SK-N-SH (cell line): Measurements from ENCODE around the gene CASTOR2. TPM values are rescaled to one million over a fixed set of nuclear protein-coding genes. Genes with fewer than 3 reads are reported as not detected.

ENCODE experiments used
- CTCF ChIA-PET: fragments of 300-600, 350-600 bp; formaldehyde crosslinking; extraction: SDS; loops from one replicate; lab custom pipeline; 2021; lab: Yijun Ruan, JAX
- POLR2A ChIA-PET: fragments of 350-600 bp; sonication (Branson Sonifier 250); formaldehyde crosslinking; extraction: SDS; loops from one replicate; lab custom pipeline; 2020; ENCODE audit warnings: antibody characterized with exemption, inconsistent platforms; lab: Yijun Ruan, JAX
- DNase-seq: peaks from one replicate; pipeline ENCODE4 v3.0.0; 2012
- H2AFZ ChIP-seq: fragments of 200-600 bp; sonication (generic); 2 replicates; pipeline ENCODE4 v1.8.1; 2016; ENCODE audit warnings: antibody characterized with exemption, mild to moderate bottlenecking, low read depth
- H3F3A ChIP-seq: fragments of 200-600 bp; sonication (generic); replicated peaks from 2 replicates; pipeline ENCODE3; 2016; ENCODE audit warnings: antibody characterized with exemption, mild to moderate bottlenecking; ENCODE audit not compliant: insufficient read depth
- H3K27ac ChIP-seq, 2 experiments: fragments of 200-500 bp in 1 of 2; fragments of 200-600 bp in 1 of 2; sonication (Bioruptor generic) in 1 of 2; sonication (generic), shearing (Covaris generic) in 1 of 2; 2 replicates each; pipeline versions ENCODE4 v1.5.1 to v1.6.1; 2014 to 2016; ENCODE audit warnings: low read depth in 2 of 2, inconsistent platforms in 1 of 2, low read length in 1 of 2, mild to moderate bottlenecking in 1 of 2, mixed read lengths in 1 of 2
- H3K27me3 ChIP-seq: fragments of 200-600 bp; sonication (generic), shearing (Covaris generic); 2 replicates; pipeline ENCODE4 v1.6.1; 2016; ENCODE audit warnings: mixed run types; ENCODE audit not compliant: insufficient read depth
- H3K36me3 ChIP-seq, 2 experiments: fragments of 200-500 bp in 1 of 2; fragments of 200-600 bp in 1 of 2; sonication (Bioruptor generic) in 1 of 2; sonication (generic) in 1 of 2; replicated peaks in 1 of 2; 2 replicates each; pipeline versions ENCODE3 to v1.5.1; 2014 to 2016; ENCODE audit warnings: low read length in 1 of 2, mild to moderate bottlenecking in 1 of 2; ENCODE audit not compliant: insufficient read depth in 2 of 2, control insufficient read depth in 1 of 2
- H3K4me1 ChIP-seq, 2 experiments: fragments of 200-500 bp in 1 of 2; fragments of 200-600 bp in 1 of 2; sonication (Bioruptor generic) in 1 of 2; sonication (generic), shearing (Covaris generic) in 1 of 2; 2 replicates each; pipeline versions ENCODE4 v1.5.1 to v1.6.1; 2014 to 2016; ENCODE audit warnings: low read depth in 1 of 2, low read length in 1 of 2, mixed run types in 1 of 2; ENCODE audit not compliant: insufficient read depth in 2 of 2, control insufficient read depth in 1 of 2
- H3K4me2 ChIP-seq: fragments of 200-600 bp; sonication (generic), shearing (Covaris generic); 2 replicates; pipeline ENCODE4 v1.6.1; 2017; ENCODE audit warnings: mixed run types
- H3K4me3 ChIP-seq, 2 experiments: fragments of 200-500 bp in 1 of 2; fragments of 200-600 bp in 1 of 2; sonication (Bioruptor generic) in 1 of 2; sonication (generic), shearing (Covaris generic) in 1 of 2; 2 replicates each; pipeline versions ENCODE4 v1.5.1 to v1.8.1; 2014 to 2016; ENCODE audit warnings: low read depth in 2 of 2, inconsistent platforms in 1 of 2, low read length in 1 of 2, mild to moderate bottlenecking in 1 of 2, mixed read lengths in 1 of 2, moderate library complexity in 1 of 2
- H3K79me2 ChIP-seq: fragments of 200-600 bp; sonication (generic); 2 replicates; pipeline ENCODE4 v1.8.1; 2017; ENCODE audit warnings: mild to moderate bottlenecking; ENCODE audit not compliant: insufficient read depth
- H3K9ac ChIP-seq: fragments of 200-600 bp; sonication (generic); 2 replicates; pipeline ENCODE4 v1.6.1; 2017; ENCODE audit warnings: mixed run types
- H3K9me2 ChIP-seq: fragments of 200-600 bp; sonication (generic); 2 replicates; pipeline ENCODE4 v1.6.1; 2017; ENCODE audit warnings: mixed run types
- H3K9me3 ChIP-seq: fragments of 200-600 bp; sonication (generic); 2 replicates; pipeline ENCODE4 v1.6.1; 2017; ENCODE audit warnings: mixed run types, mild to moderate bottlenecking, moderate library complexity
- H4K20me1 ChIP-seq: fragments of 200-600 bp; sonication (generic); 2 replicates; pipeline ENCODE4 v1.6.1; 2017; ENCODE audit warnings: mild to moderate bottlenecking, mixed run types; ENCODE audit not compliant: insufficient read depth
- CHD2 ChIP-seq: fragments of 150-350 bp; IDR thresholded peaks from 2 replicates; pipeline ENCODE4 v1.6.1; 2018; ENCODE audit warnings: low read length; ENCODE audit not compliant: partially characterized antibody
- ELF1 ChIP-seq: IDR thresholded peaks from 2 replicates; pipeline ENCODE4 v1.4.0; 2012
- EZH2phosphoT487 ChIP-seq: fragments of 200-600 bp; sonication (generic); IDR thresholded peaks from 2 replicates; pipeline ENCODE4 v1.6.1; 2017; ENCODE audit warnings: low read depth, mixed run types, mild to moderate bottlenecking, antibody characterized with exemption, moderate library complexity, borderline replicate concordance
- FOSL2 ChIP-seq: IDR thresholded peaks from 2 replicates; pipeline ENCODE4 v1.4.0; 2012; ENCODE audit warnings: low read depth, mild to moderate bottlenecking, moderate library complexity, borderline replicate concordance
- FOXJ3 ChIP-seq: sonication (generic); formaldehyde crosslinking; IDR thresholded peaks from 2 replicates; pipeline ENCODE4 v1.5.1; 2020; ENCODE audit warnings: mild to moderate bottlenecking, missing genetic modification reagents
- FOXM1 ChIP-seq: IDR thresholded peaks from 2 replicates; pipeline ENCODE4 v1.4.0; 2012; ENCODE audit warnings: low read depth, mild to moderate bottlenecking
- JUND ChIP-seq: IDR thresholded peaks from 2 replicates; pipeline ENCODE4 v1.4.0; 2012
- MEF2A ChIP-seq: IDR thresholded peaks from 2 replicates; pipeline ENCODE4 v1.4.0; 2012; ENCODE audit warnings: low read depth, borderline replicate concordance
- MXI1 ChIP-seq: IDR thresholded peaks from 2 replicates; pipeline ENCODE4 v1.6.1; 2012; ENCODE audit warnings: mild to moderate bottlenecking, low read depth, low read length, improper control_type of control experiment
- NFIC ChIP-seq: IDR thresholded peaks from 2 replicates; pipeline ENCODE4 v1.4.0; 2012; ENCODE audit warnings: borderline replicate concordance
- NRF1 ChIP-seq: IDR thresholded peaks from 2 replicates; pipeline ENCODE4 v1.6.1; 2012; ENCODE audit warnings: low read depth, mild to moderate bottlenecking, low read length
- POLR2AphosphoS5 ChIP-seq: IDR thresholded peaks from 2 replicates; pipeline ENCODE4 v1.6.1; 2012; ENCODE audit warnings: low read depth, low read length
- RAD21 ChIP-seq: IDR thresholded peaks from 2 replicates; pipeline ENCODE4 v1.6.1; 2012; ENCODE audit warnings: mild to moderate bottlenecking, low read length
- SIN3A ChIP-seq: IDR thresholded peaks from 2 replicates; pipeline ENCODE4 v1.6.1; 2012; ENCODE audit warnings: low read depth, mild to moderate bottlenecking, low read length, moderate library complexity, borderline replicate concordance
- TAF1 ChIP-seq: IDR thresholded peaks from 2 replicates; pipeline ENCODE4 v1.6.1; 2012; ENCODE audit warnings: low read depth, mild to moderate bottlenecking, low read length, moderate library complexity, borderline replicate concordance
- TCF12 ChIP-seq: IDR thresholded peaks from 2 replicates; pipeline ENCODE4 v1.4.0; 2012
- TEAD4 ChIP-seq: IDR thresholded peaks from 2 replicates; pipeline ENCODE4 v1.4.0; 2012; ENCODE audit warnings: mild to moderate bottlenecking, borderline replicate concordance; ENCODE audit not compliant: insufficient read depth
- USF2 ChIP-seq: fragments of 150-350 bp; IDR thresholded peaks from 2 replicates; pipeline ENCODE4 v1.6.1; 2017; ENCODE audit warnings: antibody characterized with exemption, low read length, low read depth, borderline replicate concordance
- WGBS: methylation state at CpG from one replicate; pipeline ENCODE4 v1.1.6; 2017; ENCODE audit warnings: low lambda C conversion rate; 5-methylcytosine and 5-hydroxymethylcytosine counted together
- polyA plus RNA-seq, 3 experiments: library from polyadenylated mRNA; depleted of rRNA; stranded (reverse); fragments of >200 nt; gene quantifications; 2 replicates each; pipeline ENCODE4 v1.2.3, GENCODE V29; 2012
- TF ChIP-seq, protein P1 (sequence below): fragments of 150-350 bp; IDR thresholded peaks from 2 replicates; pipeline ENCODE4 v1.6.1; 2016; ENCODE audit warnings: mild to moderate bottlenecking, low read depth, low read length
- TF ChIP-seq, protein P2 (sequence below): IDR thresholded peaks from 2 replicates; pipeline ENCODE4 v1.6.1; 2012; ENCODE audit warnings: mild to moderate bottlenecking, low read depth, low read length, moderate library complexity

The CASTOR2 gene
- polyA plus RNA-seq, 1 of the 3 experiments (the other 2 are of a cell fraction), result 5.4 TPM

- Histone ChIP-seq H3K9me3 (no peaks in the 10 kb centered on the region), H3F3A (peaks cover 6% of the 10 kb centered on the region), H2AFZ (no peak overlapping the region), H3K9ac (no peak overlapping the region), H3K4me1 (no peaks in the 10 kb centered on the region), H3K4me2 (no peak overlapping the region), H3K4me3 (no peak overlapping the region), H3K27me3 (no peaks in the 10 kb centered on the region), H3K36me3 (peaks cover 1 to 4% of the 10 kb centered on the region in 2 experiments), H3K9me2 (no peaks in the 10 kb centered on the region), H4K20me1 (no peaks in the 10 kb centered on the region), H3K79me2 (no peaks in the 10 kb centered on the region), H3K27ac (no peak overlapping the region)
- TF ChIP-seq EZH2phosphoT487, result no peak
- TF ChIP-seq CHD2, result no peak
- TF ChIP-seq POLR2AphosphoS5, result no peak
- TF ChIP-seq TAF1, result no peak
- TF ChIP-seq SIN3A, result no peak
- no peak for TF ChIP-seq FOXJ3 (CRISPR knock-in tag)
- no peak for TF ChIP-seq JUND
- no peak for TF ChIP-seq ELF1
- TF ChIP-seq MEF2A, result no peak
- TF ChIP-seq, protein P1, sequence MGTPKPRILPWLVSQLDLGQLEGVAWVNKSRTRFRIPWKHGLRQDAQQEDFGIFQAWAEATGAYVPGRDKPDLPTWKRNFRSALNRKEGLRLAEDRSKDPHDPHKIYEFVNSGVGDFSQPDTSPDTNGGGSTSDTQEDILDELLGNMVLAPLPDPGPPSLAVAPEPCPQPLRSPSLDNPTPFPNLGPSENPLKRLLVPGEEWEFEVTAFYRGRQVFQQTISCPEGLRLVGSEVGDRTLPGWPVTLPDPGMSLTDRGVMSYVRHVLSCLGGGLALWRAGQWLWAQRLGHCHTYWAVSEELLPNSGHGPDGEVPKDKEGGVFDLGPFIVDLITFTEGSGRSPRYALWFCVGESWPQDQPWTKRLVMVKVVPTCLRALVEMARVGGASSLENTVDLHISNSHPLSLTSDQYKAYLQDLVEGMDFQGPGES, result no peak
- TF ChIP-seq MXI1, result no peak
- no peak for TF ChIP-seq TCF12
- TF ChIP-seq, protein P2, sequence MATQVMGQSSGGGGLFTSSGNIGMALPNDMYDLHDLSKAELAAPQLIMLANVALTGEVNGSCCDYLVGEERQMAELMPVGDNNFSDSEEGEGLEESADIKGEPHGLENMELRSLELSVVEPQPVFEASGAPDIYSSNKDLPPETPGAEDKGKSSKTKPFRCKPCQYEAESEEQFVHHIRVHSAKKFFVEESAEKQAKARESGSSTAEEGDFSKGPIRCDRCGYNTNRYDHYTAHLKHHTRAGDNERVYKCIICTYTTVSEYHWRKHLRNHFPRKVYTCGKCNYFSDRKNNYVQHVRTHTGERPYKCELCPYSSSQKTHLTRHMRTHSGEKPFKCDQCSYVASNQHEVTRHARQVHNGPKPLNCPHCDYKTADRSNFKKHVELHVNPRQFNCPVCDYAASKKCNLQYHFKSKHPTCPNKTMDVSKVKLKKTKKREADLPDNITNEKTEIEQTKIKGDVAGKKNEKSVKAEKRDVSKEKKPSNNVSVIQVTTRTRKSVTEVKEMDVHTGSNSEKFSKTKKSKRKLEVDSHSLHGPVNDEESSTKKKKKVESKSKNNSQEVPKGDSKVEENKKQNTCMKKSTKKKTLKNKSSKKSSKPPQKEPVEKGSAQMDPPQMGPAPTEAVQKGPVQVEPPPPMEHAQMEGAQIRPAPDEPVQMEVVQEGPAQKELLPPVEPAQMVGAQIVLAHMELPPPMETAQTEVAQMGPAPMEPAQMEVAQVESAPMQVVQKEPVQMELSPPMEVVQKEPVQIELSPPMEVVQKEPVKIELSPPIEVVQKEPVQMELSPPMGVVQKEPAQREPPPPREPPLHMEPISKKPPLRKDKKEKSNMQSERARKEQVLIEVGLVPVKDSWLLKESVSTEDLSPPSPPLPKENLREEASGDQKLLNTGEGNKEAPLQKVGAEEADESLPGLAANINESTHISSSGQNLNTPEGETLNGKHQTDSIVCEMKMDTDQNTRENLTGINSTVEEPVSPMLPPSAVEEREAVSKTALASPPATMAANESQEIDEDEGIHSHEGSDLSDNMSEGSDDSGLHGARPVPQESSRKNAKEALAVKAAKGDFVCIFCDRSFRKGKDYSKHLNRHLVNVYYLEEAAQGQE, result no peak
- TF ChIP-seq FOSL2, result no peak
- DNase-seq, result no peak
- POLR2A ChIA-PET, result no interaction called here
- 93% methylated on average over 16 of the region's 17 CpGs for WGBS
- CTCF ChIA-PET, result interaction anchor here (1.3 to 2.5 kb wide), 2 partner anchors 9 to 21 kb away, joined by 3 to 10 read pairs; no protein-coding TSS in a partner anchor
These were observed 60.4 kb downstream of the CASTOR2 start for GRCh38 chr7:75024922-75025321.

DNA sequence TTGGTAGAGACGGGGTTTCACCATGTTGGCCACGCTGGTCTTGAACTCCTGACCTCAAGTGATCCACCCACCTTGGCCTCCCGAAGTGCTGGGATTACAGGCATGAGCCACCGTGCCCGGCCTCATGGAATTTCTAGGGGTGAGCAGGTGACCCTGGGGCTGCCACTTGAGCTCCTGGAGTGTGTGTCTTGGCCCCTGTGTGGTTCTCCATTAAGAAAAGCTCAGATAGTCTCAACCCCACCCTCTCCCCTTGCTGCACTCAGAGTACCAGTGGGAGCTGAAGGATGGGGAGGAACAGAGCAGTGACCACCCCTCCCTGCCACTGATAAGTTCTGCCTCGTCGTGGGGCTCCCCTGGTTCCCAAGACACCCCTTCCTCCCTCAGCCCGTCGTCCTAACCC lies 63.8 kb downstream of the CASTOR2 start:
- Histone ChIP-seq H3K4me1 (no peaks in the 10 kb centered on the region), H3K36me3 (peaks cover 0 to 2% of the 10 kb centered on the region in 2 experiments), H3K9ac (no peak overlapping the region), H3K79me2 (no peaks in the 10 kb centered on the region), H3K27me3 (no peaks in the 10 kb centered on the region), H2AFZ (no peak overlapping the region), H3K9me2 (no peaks in the 10 kb centered on the region), H3K27ac (no peak overlapping the region), H3K9me3 (no peaks in the 10 kb centered on the region), H3K4me2 (no peak overlapping the region), H3F3A (peaks cover 6% of the 10 kb centered on the region), H3K4me3 (no peak overlapping the region), H4K20me1 (no peaks in the 10 kb centered on the region)
- ChIA-PET CTCF (no interaction called here), POLR2A (no interaction called here)
- 93% methylated on average over 9 of the region's 9 CpGs for WGBS
- DNase-seq, result no peak
- no peak for TF ChIP-seq CHD2
- TF ChIP-seq RAD21, result no peak
- no peak for TF ChIP-seq NRF1
- no peak for TF ChIP-seq JUND
- TF ChIP-seq, protein P2, result no peak
- TF ChIP-seq USF2, result no peak
- TF ChIP-seq POLR2AphosphoS5, result no peak
- no peak for TF ChIP-seq SIN3A
- no peak for TF ChIP-seq FOXM1
- TF ChIP-seq NFIC, result no peak
- TF ChIP-seq TEAD4, result no peak
